Measurements from ENCODE around the gene FCHSD2. TPM values are rescaled to one million over a fixed set of nuclear protein-coding genes. Genes with fewer than 3 reads are reported as not detected.

FCHSD2 gene
- total and polyA plus RNA-seq, 2 of the 13 experiments (the other 11 are each of a cell fraction or from before 2014, with no cell fraction given), result 20.5 to 24.8 TPM

- no CpG with 5 or more reads among the region's 3 CpGs for WGBS (ENCODE audit: low lambda C conversion rate)
- intact Hi-C loops (cut with micrococcal nuclease; ENCODE audit: unreplicated experiment) (loop anchor here (1.0 to 10.0 kb wide), 5 partner anchors 19 to 450 kb away; no protein-coding TSS in a partner anchor), in situ Hi-C loops (cut with HindIII; ENCODE audit: extremely low pct_ligation_motif_present, low pct_unique_long_range_greater_than_20kb) (loop anchor here (5.0 kb wide), 2 partner anchors 35 to 350 kb away; partner anchors contain the start of gene FCHSD2)
- ChIA-PET POLR2A (interaction anchor here (0.6 to 4.3 kb wide), 13 partner anchors 8 to 1335 kb away, joined by 3 to 133 read pairs (median 3); partner anchors contain the start of gene FCHSD2), CTCF (ENCODE audit: low intra/inter-chr PET ratio, low total read pairs) (interaction anchor here (1.2 to 2.9 kb wide), 5 partner anchors 35 to 346 kb away, joined by 4 to 12 read pairs (median 7); partner anchors contain the start of gene FCHSD2)
- Histone ChIP-seq H3K79me2 (ENCODE audit: insufficient read depth, low read length) (no peaks in the 10 kb centered on the region), H3K36me3 (replicated peaks in 1 of 2; ENCODE audit: control insufficient read depth in 1 of 2, insufficient read depth in 2 of 2, low read length in 2 of 2) (no peaks in the 10 kb centered on the region), H3K4me1 (ENCODE audit: insufficient read depth, low read length) (peaks cover 71% of the 10 kb centered on the region), H4K20me1 (ENCODE audit: insufficient read depth, low read length) (no peaks in the 10 kb centered on the region), H3K27ac (ENCODE audit: extremely low read length, insufficient read depth, low read length) (peak overlapping the region; percentile 99), H2AFZ (ENCODE audit: low read length) (peak overlapping the region; percentile 32), H3K27me3 (ENCODE audit: control insufficient read depth in 1 of 2, insufficient read depth in 2 of 2, low read length in 2 of 2) (no peaks in the 10 kb centered on the region), H3K4me3 (replicated peaks in 1 of 3; ENCODE audit: insufficient read depth in 1 of 3, low read depth in 2 of 3, low read length in 3 of 3) (peak overlapping the region; percentile 24 to 64 (median 29); a peak in 5 of 6 replicates), H3K9ac (ENCODE audit: insufficient read depth, low read depth, low read length) (peak overlapping the region; percentile 3; the same call in 1 of the 2 replicates), H3K4me2 (ENCODE audit: low read depth, low read length) (peak overlapping the region; percentile 98), H3K9me3 (ENCODE audit: low read length) (no peaks in the 10 kb centered on the region)
- DNase-seq (ENCODE audit: low spot score), result peak; percentile 88
- peak; percentile 71 for ATAC-seq
- no TSS peak for BruUV-seq (replicated peaks)
- peak; percentile 75 for FAIRE-seq
- TF ChIP-seq MAZ (IDR thresholded peaks at IDR 0.05; ENCODE audit: borderline replicate concordance, low read depth, low read length) (no peak), MAZ (CRISPR knock-in tag; IDR thresholded peaks at IDR 0.05; ENCODE audit: low read depth) (peak; percentile 47; the same call in 1 of the 2 replicates), CHD2 (IDR thresholded peaks at IDR 0.05; ENCODE audit: low read depth, low read length) (no peak), ZNF331 (CRISPR knock-in tag; IDR thresholded peaks at IDR 0.05) (no peak), ATF5 (CRISPR knock-in tag; IDR thresholded peaks at IDR 0.05; ENCODE audit: low read depth) (no peak), ZNF703 (CRISPR knock-in tag; IDR thresholded peaks at IDR 0.05; ENCODE audit: borderline replicate concordance) (no peak), TBL1XR1 (IDR thresholded peaks at IDR 0.05; ENCODE audit: borderline replicate concordance, low read length, partially characterized antibody) (no peak), SSRP1 (CRISPR knock-in tag; IDR thresholded peaks at IDR 0.05) (0 out of 2 replicates have a peak, but pooled peaks have one; percentile 33), SIN3A (IDR thresholded peaks at IDR 0.05; ENCODE audit: borderline replicate concordance, low read depth, low read length) (no peak), NFE2 (CRISPR knock-in tag; IDR thresholded peaks at IDR 0.05) (no peak), HDAC2 (CRISPR knock-in tag; IDR thresholded peaks at IDR 0.05) (peak; percentile 57), TMF1 (CRISPR knock-in tag; IDR thresholded peaks at IDR 0.05; ENCODE audit: low read depth) (no peak), ZNF235 (CRISPR knock-in tag; IDR thresholded peaks at IDR 0.05; ENCODE audit: borderline replicate concordance) (no peak), ZNF598 (CRISPR knock-in tag; IDR thresholded peaks at IDR 0.05; ENCODE audit: borderline replicate concordance) (no peak), ZNF292 (CRISPR knock-in tag; IDR thresholded peaks at IDR 0.05; ENCODE audit: borderline replicate concordance, low read depth) (no peak; the same call in 1 of the 2 replicates), FOSL2 (CRISPR knock-in tag; IDR thresholded peaks at IDR 0.05) (0 out of 2 replicates have a peak, but pooled peaks have one; percentile 33), TBX3 (IDR thresholded peaks at IDR 0.05; ENCODE audit: borderline replicate concordance) (no peak), CENPT (CRISPR knock-in tag; IDR thresholded peaks at IDR 0.05; ENCODE audit: low read depth) (no peak), ZNF430 (CRISPR knock-in tag; IDR thresholded peaks at IDR 0.05) (no peak), ZNF256 (CRISPR knock-in tag; conservative IDR thresholded peaks at IDR 0.05) (no peak), TOPORS (CRISPR knock-in tag; IDR thresholded peaks at IDR 0.05) (no peak), CCAR2 (optimal IDR thresholded peaks at IDR 0.05; ENCODE audit: low read depth, low read length) (no peak)
- TF ChIP-seq, protein P1, sequence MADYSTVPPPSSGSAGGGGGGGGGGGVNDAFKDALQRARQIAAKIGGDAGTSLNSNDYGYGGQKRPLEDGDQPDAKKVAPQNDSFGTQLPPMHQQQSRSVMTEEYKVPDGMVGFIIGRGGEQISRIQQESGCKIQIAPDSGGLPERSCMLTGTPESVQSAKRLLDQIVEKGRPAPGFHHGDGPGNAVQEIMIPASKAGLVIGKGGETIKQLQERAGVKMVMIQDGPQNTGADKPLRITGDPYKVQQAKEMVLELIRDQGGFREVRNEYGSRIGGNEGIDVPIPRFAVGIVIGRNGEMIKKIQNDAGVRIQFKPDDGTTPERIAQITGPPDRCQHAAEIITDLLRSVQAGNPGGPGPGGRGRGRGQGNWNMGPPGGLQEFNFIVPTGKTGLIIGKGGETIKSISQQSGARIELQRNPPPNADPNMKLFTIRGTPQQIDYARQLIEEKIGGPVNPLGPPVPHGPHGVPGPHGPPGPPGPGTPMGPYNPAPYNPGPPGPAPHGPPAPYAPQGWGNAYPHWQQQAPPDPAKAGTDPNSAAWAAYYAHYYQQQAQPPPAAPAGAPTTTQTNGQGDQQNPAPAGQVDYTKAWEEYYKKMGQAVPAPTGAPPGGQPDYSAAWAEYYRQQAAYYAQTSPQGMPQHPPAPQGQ (CRISPR knock-in tag; IDR thresholded peaks at IDR 0.05; ENCODE audit: borderline replicate concordance), result no peak
Measured at GRCh38 chr11:73177380-73177777, 35.3 kb upstream of the FCHSD2 start.
